RWPE2 (cell line): ENCODE results near the gene WDR35.

Experiments used
- ATAC-seq: fragments of 200-7000 bp; cut with Tn5 transposase; 3 replicates; pipeline ENCODE4 v1.9.1; 2021; ENCODE audit warnings: low read depth
- DNase-seq: peaks from one replicate; pipeline ENCODE4 v3.0.0-alpha.2; 2020; ENCODE audit warnings: low spot score
- H3K27ac ChIP-seq: fragments of 450-650 bp; 2 replicates; pipeline ENCODE4 v1.5.1; 2017; ENCODE audit warnings: mild to moderate bottlenecking; ENCODE audit not compliant: poor library complexity, severe bottlenecking
- H3K27me3 ChIP-seq: fragments of 250-450 bp; sonication (Bioruptor Pico); 2 replicates; pipeline ENCODE4 v1.5.1; 2021; ENCODE audit warnings: mild to moderate bottlenecking, moderate library complexity; ENCODE audit not compliant: insufficient read depth, poor library complexity, severe bottlenecking
- H3K36me3 ChIP-seq: fragments of 250-450 bp; sonication (Bioruptor Pico); 2 replicates; pipeline ENCODE4 v1.5.1; 2020; ENCODE audit warnings: low read depth, mild to moderate bottlenecking, moderate library complexity
- H3K4me1 ChIP-seq: fragments of 250-450 bp; sonication (Bioruptor Pico); 2 replicates; pipeline ENCODE4 v1.5.1; 2021; ENCODE audit warnings: mild to moderate bottlenecking, moderate library complexity; ENCODE audit not compliant: insufficient read depth, poor library complexity, severe bottlenecking
- H3K4me3 ChIP-seq: fragments of 250-450 bp; sonication (Bioruptor Pico); 2 replicates; pipeline ENCODE4 v1.5.1; 2021; ENCODE audit warnings: mild to moderate bottlenecking, moderate library complexity; ENCODE audit not compliant: severe bottlenecking
- H3K9me3 ChIP-seq: fragments of 250-450 bp; sonication (Bioruptor Pico); 2 replicates; pipeline ENCODE4 v1.5.1; 2021; ENCODE audit warnings: mild to moderate bottlenecking, moderate library complexity; ENCODE audit not compliant: severe bottlenecking
- CTCF ChIP-seq: fragments of 450-650 bp; IDR thresholded peaks from one replicate; pipeline ENCODE4 v1.5.1; 2017; ENCODE audit warnings: mild to moderate bottlenecking, moderate library complexity; ENCODE audit not compliant: poor library complexity, severe bottlenecking

The WDR35 gene

GRCh38 chr2:19979932-19980331 lies 10.0 kb downstream of the WDR35 start:
- no peak overlapping the region for H3K4me3 ChIP-seq
- no peak for ATAC-seq

GRCh38 chr2:19973466-19973865 lies 16.4 kb downstream of the WDR35 start:
- Histone ChIP-seq H3K27me3 (no peaks in the 10 kb centered on the region), H3K4me1 (no peaks in the 10 kb centered on the region), H3K36me3 (peaks cover 40% of the 10 kb centered on the region), H3K27ac (no peak overlapping the region), H3K9me3 (no peaks in the 10 kb centered on the region), H3K4me3 (no peak overlapping the region)
- no peak for DNase-seq
- no peak for TF ChIP-seq CTCF
- ATAC-seq: no peak

More at GRCh38 chr2:19979932-19980331, 10.0 kb downstream of the WDR35 start:
- no peaks in the 10 kb centered on the region for H3K27me3 ChIP-seq
- H3K9me3 ChIP-seq: no peaks in the 10 kb centered on the region
- TF ChIP-seq CTCF: no peak
- H3K36me3 ChIP-seq: peaks cover 59% of the 10 kb centered on the region
- no peak for DNase-seq
- H3K27ac ChIP-seq: no peak overlapping the region
- H3K4me1 ChIP-seq: peaks cover 4% of the 10 kb centered on the region

- no peak for TF ChIP-seq CTCF
- Histone ChIP-seq H3K4me1 (no peaks in the 10 kb centered on the region), H3K27me3 (no peaks in the 10 kb centered on the region), H3K36me3 (peaks cover 35% of the 10 kb centered on the region), H3K9me3 (no peaks in the 10 kb centered on the region), H3K27ac (no peak overlapping the region), H3K4me3 (no peak overlapping the region)
- DNase-seq (no peak), ATAC-seq (no peak)
These were observed 18.2 kb downstream of the WDR35 start for GRCh38 chr2:19971691-19972090.

- ATAC-seq (no peak), DNase-seq (no peak)
- Histone ChIP-seq H3K27me3 (no peaks in the 10 kb centered on the region), H3K27ac (no peak overlapping the region), H3K4me3 (no peak overlapping the region), H3K4me1 (no peaks in the 10 kb centered on the region), H3K36me3 (peaks cover 25% of the 10 kb centered on the region), H3K9me3 (no peaks in the 10 kb centered on the region)
- no peak for TF ChIP-seq CTCF
These were observed 26.5 kb downstream of the WDR35 start for GRCh38 chr2:19963386-19963785.

- Histone ChIP-seq H3K27ac (no peak overlapping the region), H3K4me3 (no peak overlapping the region), H3K27me3 (no peaks in the 10 kb centered on the region), H3K36me3 (peaks cover 18% of the 10 kb centered on the region), H3K4me1 (no peaks in the 10 kb centered on the region), H3K9me3 (no peaks in the 10 kb centered on the region)
- peak; percentile 97 for TF ChIP-seq CTCF
- ATAC-seq (peak; percentile 96), DNase-seq (peak; percentile 68)
These were observed 34.1 kb downstream of the WDR35 start for GRCh38 chr2:19955544-19956422.
